Muscle of leg (tissue), 9 donors: ENCODE data around the gene ZNF287. TPM values are rescaled to one million over a fixed set of nuclear protein-coding genes. Genes with fewer than 3 reads are reported as not detected.

Experiments used
- polyA plus RNA-seq, 8 donors: library from polyadenylated mRNA; unstranded; fragments of 120-200 nt; gene quantifications; one replicate each; pipeline versions ENCODE4 v1.2.1 to v1.2.3, GENCODE V29; 2013; ENCODE audit warnings: inconsistent platforms in 1 of 8, low replicate concordance in 1 of 8; ENCODE audit not compliant: insufficient read length in 8 of 8, insufficient read depth in 1 of 8
- total RNA-seq: library from RNA; stranded (reverse); fragments of 120-200 nt; gene quantifications from one replicate; pipeline ENCODE4 v1.2.4, GENCODE V29; 2013

The ZNF287 gene
- total and polyA plus RNA-seq, 9 donors = 3.8 to 6.9 (median 5.5) TPM

Other genes starting within 250 kb of the ZNF287 start
- 38.1 TPM for gene CENPV, start 215.7 kb downstream of the ZNF287 start, total RNA-seq
- gene CENPV, start 215.7 kb downstream of the ZNF287 start, polyA plus RNA-seq = 10 to 100 TPM; 29.0 to 39.1 (median 33.2) TPM
- gene UBB, start 188.1 kb downstream of the ZNF287 start, total RNA-seq = 1,782 TPM
- gene UBB, start 188.1 kb downstream of the ZNF287 start, polyA plus RNA-seq = 1,000 to 10,000 TPM; 1,526 to 1,829 (median 1,681) TPM
- gene TRPV2, start 153.6 kb downstream of the ZNF287 start, total RNA-seq = 4.3 TPM
- gene TRPV2, start 153.6 kb downstream of the ZNF287 start, polyA plus RNA-seq = 1 to 10 TPM; 3.2 to 5.5 (median 4.6) TPM
- gene LRRC75A, start 77.0 kb downstream of the ZNF287 start, total RNA-seq = 7.5 TPM
- 10 to 100 TPM in 1 of 8 donors, 1 to 10 TPM in 7; 5.7 to 12.5 (median 7.7) TPM for gene LRRC75A, start 77.0 kb downstream of the ZNF287 start, polyA plus RNA-seq
- 8.8 TPM for gene ZNF624, start 84.6 kb upstream of the ZNF287 start, total RNA-seq
- 1 to 10 TPM; 4.2 to 7.5 (median 6.5) TPM for gene ZNF624, start 84.6 kb upstream of the ZNF287 start, polyA plus RNA-seq
- 6.5 TPM for gene CCDC144A, start 121.0 kb upstream of the ZNF287 start, total RNA-seq
- gene CCDC144A, start 121.0 kb upstream of the ZNF287 start, polyA plus RNA-seq = 1 to 10 TPM in 4 of 8 donors, under 1 TPM in 4; 0.38 to 7.7 (median 1.6) TPM